Measurements from ENCODE around the gene NGFR. TPM values are rescaled to one million over a fixed set of nuclear protein-coding genes. Genes with fewer than 3 reads are reported as not detected.

Gene NGFR
- total RNA-seq, 1 experiment from 2014 or later, result 11.3 TPM

GRCh38 chr17:49496183-49496866, 1.2 kb downstream of the NGFR start:
- peaks cover 75% of the 10 kb centered on the region for H3K27me3 Mint-ChIP-seq (ENCODE audit: low read depth)
- H3K4me1 Mint-ChIP-seq, result peaks cover 31% of the 10 kb centered on the region
- ATAC-seq, result peak; percentile 69
- H3K36me3 Mint-ChIP-seq, result no peaks in the 10 kb centered on the region
- peak overlapping the region; percentile 85 for H3K4me3 Mint-ChIP-seq
- peak; percentile 90 for DNase-seq (ENCODE audit: low spot score)
- no peak for TF ChIP-seq ZNF416 (CRISPR knock-in tag; IDR thresholded peaks at IDR 0.05)
- peak; percentile 87 for TF ChIP-seq CTCF (IDR thresholded peaks at IDR 0.05)
- TF ChIP-seq ZMAT4 (CRISPR knock-in tag; IDR thresholded peaks at IDR 0.05), result no peak
- peak; percentile 59; the same call in 1 of the 2 replicates for TF ChIP-seq GABPB1 (CRISPR knock-in tag; IDR thresholded peaks at IDR 0.05)
- TF ChIP-seq MAX (CRISPR knock-in tag; IDR thresholded peaks at IDR 0.05), result 0 out of 2 replicates have a peak, but pooled peaks have one; percentile 8
- TF ChIP-seq RELA (CRISPR knock-in tag; IDR thresholded peaks at IDR 0.05; ENCODE audit: borderline replicate concordance), result peak; percentile 90; the same call in 1 of the 2 replicates
- no peak for TF ChIP-seq ZNF671 (CRISPR knock-in tag; IDR thresholded peaks at IDR 0.05)
- TF ChIP-seq SMAD4 (CRISPR knock-in tag; IDR thresholded peaks at IDR 0.05), result no peak
- TF ChIP-seq NFATC4 (CRISPR knock-in tag; IDR thresholded peaks at IDR 0.05), result no peak
- peak; percentile 98 for TF ChIP-seq HMGXB4 (CRISPR knock-in tag; IDR thresholded peaks at IDR 0.05)
- TF ChIP-seq TEAD1 (CRISPR knock-in tag; IDR thresholded peaks at IDR 0.05), result no peak
- 0 out of 2 replicates have a peak, but pooled peaks have one; percentile 32 for TF ChIP-seq ZNF263 (CRISPR knock-in tag; IDR thresholded peaks at IDR 0.05; ENCODE audit: low read depth)
- TF ChIP-seq ESRRA (CRISPR knock-in tag; IDR thresholded peaks at IDR 0.05; ENCODE audit: borderline replicate concordance), result peak; percentile 68; the same call in 1 of the 2 replicates
- no peak for TF ChIP-seq ZNF512 (CRISPR knock-in tag; IDR thresholded peaks at IDR 0.05; ENCODE audit: borderline replicate concordance)
- TF ChIP-seq E2F1 (CRISPR knock-in tag; IDR thresholded peaks at IDR 0.05), result no peak
- TF ChIP-seq KAT7 (CRISPR knock-in tag; IDR thresholded peaks at IDR 0.05; ENCODE audit: borderline replicate concordance), result peak; percentile 65; the same call in 1 of the 2 replicates
- no peak for TF ChIP-seq NFYB (CRISPR knock-in tag; conservative IDR thresholded peaks at IDR 0.05; ENCODE audit: low read depth)
- TF ChIP-seq NR2C2 (CRISPR knock-in tag; IDR thresholded peaks at IDR 0.05), result no peak
- TF ChIP-seq FOXP1 (CRISPR knock-in tag; IDR thresholded peaks at IDR 0.05; ENCODE audit: borderline replicate concordance), result peak; percentile 40; the same call in 1 of the 2 replicates
- TF ChIP-seq IRF1 (CRISPR knock-in tag; IDR thresholded peaks at IDR 0.05), result no peak
- TF ChIP-seq USF1 (CRISPR knock-in tag; IDR thresholded peaks at IDR 0.05), result no peak
- H3K27ac Mint-ChIP-seq, result no peak overlapping the region
- H3K9me3 Mint-ChIP-seq, result no peaks in the 10 kb centered on the region
- CTCF ChIA-PET, result interaction anchor here (0.6 to 5.7 kb wide), 36 partner anchors 11 to 1227 kb away, joined by 3 to 199 read pairs (median 4); partner anchors contain the start of gene PHB1
- POLR2A ChIA-PET, result interaction anchor here (0.5 to 2.5 kb wide), 3 partner anchors 12 to 465 kb away, joined by 5 to 10 read pairs (median 6); no protein-coding TSS in a partner anchor

All from WTC11 (cell line).